Omental fat pad (tissue), 4 donors: ENCODE results near the gene PGLYRP2. TPM values are rescaled to one million over a fixed set of nuclear protein-coding genes. Genes with fewer than 3 reads are reported as not detected.

Experiments used
- ATAC-seq: fragments of 150-250 bp; one replicate; pipeline ENCODE4 v1.9.1; 2016; ENCODE audit warnings: mild to moderate bottlenecking, moderate library complexity; ENCODE audit not compliant: low FRiP score
- DNase-seq: peaks from one replicate; pipeline ENCODE4 v3.0.0-alpha.2; 2019; ENCODE audit warnings: low spot score
- CTCF ChIP-seq, 3 donors: fragments of 450-650 bp; IDR thresholded peaks; one replicate each; pipeline ENCODE4 v1.5.1; 2016 to 2017; ENCODE audit warnings: antibody characterized with exemption in 3 of 3, mild to moderate bottlenecking in 3 of 3, moderate library complexity in 2 of 3
- total RNA-seq, 4 donors: library from RNA; depleted of rRNA; stranded (reverse); fragments of >200 nt; gene quantifications; one replicate each; pipeline ENCODE4 v1.1.0, GENCODE V29; 2016

Gene PGLYRP2
- total RNA-seq, 4 donors from 2014 or later: not detected

GRCh38 chr19:15445227-15445605, 34.1 kb downstream of the PGLYRP2 start:
- DNase-seq (no peak), ATAC-seq (no peak)
- TF ChIP-seq CTCF (IDR thresholded peaks at IDR 0.05): no peak

GRCh38 chr19:15444505-15445226, 34.6 kb downstream of the PGLYRP2 start:
- DNase-seq (no peak), ATAC-seq (no peak)
- TF ChIP-seq CTCF (IDR thresholded peaks at IDR 0.05): no peak

- no peak for TF ChIP-seq CTCF (IDR thresholded peaks at IDR 0.05)
- ATAC-seq (no peak), DNase-seq (no peak)
Observed at GRCh38 chr19:15443838-15444237, 35.5 kb downstream of the PGLYRP2 start.

GRCh38 chr19:15443325-15443724, 36.0 kb downstream of the PGLYRP2 start:
- DNase-seq (no peak), ATAC-seq (no peak)
- no peak for TF ChIP-seq CTCF (IDR thresholded peaks at IDR 0.05)

- no peak for ATAC-seq
- DNase-seq: no peak
- TF ChIP-seq CTCF (IDR thresholded peaks at IDR 0.05): no peak
Observed at GRCh38 chr19:15442142-15442920, 37.0 kb downstream of the PGLYRP2 start.

GRCh38 chr19:15441317-15441716, 38.0 kb downstream of the PGLYRP2 start:
- ATAC-seq: no peak
- TF ChIP-seq CTCF (IDR thresholded peaks at IDR 0.05): no peak
- no peak for DNase-seq
